GM12874 (cell line): Measurements from ENCODE around the gene AP4S1.

Experiments
- TF ChIP-seq, protein P1 (sequence below): IDR thresholded peaks from 2 replicates; pipeline ENCODE4 v1.5.1; 2011; ENCODE audit warnings: low read depth, mild to moderate bottlenecking, control low read depth, low read length, moderate library complexity; ENCODE audit not compliant: insufficient read depth

The AP4S1 gene

DNA sequence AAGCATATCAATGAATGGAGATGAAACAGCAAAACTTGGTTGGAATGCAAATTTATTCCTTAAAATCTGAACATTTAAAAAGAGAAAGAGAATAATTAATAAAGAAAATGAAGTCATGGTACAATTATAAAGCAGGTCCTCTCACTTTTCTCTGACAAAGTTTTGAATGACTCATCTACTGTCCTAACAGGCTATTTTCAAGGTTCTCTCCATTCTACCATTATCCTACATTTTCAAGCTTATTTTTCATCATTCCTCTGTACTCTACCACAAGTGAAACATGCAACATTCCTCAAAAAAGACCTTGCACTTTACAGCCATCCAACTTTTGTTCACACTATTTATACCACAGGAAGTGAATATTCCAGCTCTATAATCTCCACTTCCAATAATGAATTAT is 36.9 kb upstream of the AP4S1 start:
- TF ChIP-seq, protein P1, sequence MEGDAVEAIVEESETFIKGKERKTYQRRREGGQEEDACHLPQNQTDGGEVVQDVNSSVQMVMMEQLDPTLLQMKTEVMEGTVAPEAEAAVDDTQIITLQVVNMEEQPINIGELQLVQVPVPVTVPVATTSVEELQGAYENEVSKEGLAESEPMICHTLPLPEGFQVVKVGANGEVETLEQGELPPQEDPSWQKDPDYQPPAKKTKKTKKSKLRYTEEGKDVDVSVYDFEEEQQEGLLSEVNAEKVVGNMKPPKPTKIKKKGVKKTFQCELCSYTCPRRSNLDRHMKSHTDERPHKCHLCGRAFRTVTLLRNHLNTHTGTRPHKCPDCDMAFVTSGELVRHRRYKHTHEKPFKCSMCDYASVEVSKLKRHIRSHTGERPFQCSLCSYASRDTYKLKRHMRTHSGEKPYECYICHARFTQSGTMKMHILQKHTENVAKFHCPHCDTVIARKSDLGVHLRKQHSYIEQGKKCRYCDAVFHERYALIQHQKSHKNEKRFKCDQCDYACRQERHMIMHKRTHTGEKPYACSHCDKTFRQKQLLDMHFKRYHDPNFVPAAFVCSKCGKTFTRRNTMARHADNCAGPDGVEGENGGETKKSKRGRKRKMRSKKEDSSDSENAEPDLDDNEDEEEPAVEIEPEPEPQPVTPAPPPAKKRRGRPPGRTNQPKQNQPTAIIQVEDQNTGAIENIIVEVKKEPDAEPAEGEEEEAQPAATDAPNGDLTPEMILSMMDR, result no peak

DNA sequence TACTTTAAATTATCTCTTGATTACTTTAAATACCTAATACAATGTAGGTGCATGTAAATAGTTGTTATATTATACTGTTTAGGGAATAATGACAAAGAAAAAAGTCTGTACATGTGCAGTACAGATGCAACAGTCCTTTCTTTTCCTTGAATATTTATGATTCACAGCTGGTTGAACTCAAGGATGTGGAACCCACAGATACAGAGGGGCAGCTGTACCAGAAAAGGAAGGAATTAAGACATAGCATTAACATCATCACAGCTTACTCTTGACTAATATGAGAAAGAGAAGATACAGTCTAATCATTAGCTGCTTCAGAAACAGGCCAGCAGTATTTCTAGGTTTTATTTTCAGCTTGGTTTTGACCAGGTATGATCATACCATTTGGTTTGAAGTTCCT is 34.7 kb upstream of the AP4S1 start:
- TF ChIP-seq, protein P1, result no peak

DNA sequence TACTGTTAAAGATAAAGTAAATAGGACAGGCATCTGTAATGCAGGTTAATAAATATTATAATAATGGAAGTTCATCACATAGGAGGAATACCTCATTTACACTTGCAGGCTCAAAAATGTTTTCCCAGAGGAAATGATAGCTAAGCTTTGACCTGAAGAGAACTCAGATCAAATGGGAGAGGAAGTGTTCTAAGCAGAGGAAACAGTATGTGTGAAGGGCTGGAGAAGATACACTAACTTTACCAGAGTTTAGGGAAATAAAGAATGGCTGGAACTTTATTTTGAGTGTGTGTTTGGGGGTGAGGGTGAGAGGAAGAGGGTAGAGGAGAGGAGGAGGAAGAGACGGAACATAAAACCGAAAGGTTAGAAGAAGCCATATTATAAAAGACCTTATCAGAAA is 34.0 kb upstream of the AP4S1 start:
- TF ChIP-seq, protein P1, result no peak

DNA sequence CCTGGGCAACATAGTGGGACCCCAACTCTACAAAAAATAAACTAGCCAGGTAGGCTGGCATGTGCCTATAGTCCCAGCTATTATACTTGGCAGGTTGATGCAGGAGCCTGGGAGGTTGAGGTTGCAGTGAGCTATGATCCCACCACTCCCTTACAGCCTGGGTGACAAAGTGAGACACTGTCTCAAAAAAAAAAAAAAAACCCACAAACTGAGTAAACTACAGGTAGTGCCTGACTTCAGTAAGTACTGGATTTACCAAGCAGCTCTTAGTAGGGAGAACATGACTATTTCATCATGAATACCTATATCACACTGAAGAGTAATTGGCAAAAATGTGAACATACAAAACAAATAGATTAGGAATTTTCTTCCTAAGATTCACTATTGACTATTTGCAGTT is 32.4 kb upstream of the AP4S1 start:
- TF ChIP-seq, protein P1, result no peak

DNA sequence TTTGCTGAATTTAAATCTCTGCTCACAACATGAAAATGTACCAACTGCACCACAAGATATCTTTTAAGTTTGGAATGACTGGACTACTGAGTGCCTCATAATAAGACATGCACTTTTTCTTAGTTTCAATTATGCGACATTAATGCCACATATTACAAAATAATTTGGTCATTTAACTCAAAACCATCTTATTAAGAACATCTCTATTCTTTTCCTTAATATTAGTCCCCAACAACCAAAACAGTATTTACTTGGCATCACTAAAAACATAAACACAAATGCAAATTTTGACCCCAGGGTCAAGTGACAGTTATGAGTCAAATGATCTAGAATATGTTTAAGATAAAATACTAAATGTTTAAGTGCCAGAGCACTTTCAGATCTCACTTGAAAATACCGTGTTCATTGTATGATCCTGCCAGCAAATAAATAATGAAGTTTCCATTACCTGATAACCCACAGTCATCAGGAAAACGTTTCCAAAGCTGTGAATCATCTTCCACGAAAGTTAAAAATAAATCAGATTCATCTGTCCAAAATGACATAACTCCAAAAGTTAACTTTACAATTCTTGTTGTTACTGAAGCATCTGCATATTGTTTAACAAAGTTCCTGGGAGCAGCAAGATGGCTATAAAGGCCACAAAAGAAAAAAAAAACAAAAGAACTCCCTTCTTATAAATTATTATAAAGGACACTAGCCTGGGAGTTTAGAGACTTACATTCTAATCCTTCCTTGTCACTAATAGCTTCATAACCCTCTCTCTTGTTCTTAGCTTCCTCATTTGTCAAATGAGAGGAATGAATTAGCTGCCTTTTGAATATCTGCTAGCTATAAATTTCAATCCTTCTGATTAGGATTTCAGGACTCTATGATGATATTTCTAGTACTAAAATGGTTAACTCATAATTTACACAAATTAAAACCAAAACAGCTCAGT is 30.5 kb upstream of the AP4S1 start:
- TF ChIP-seq, protein P1, result no peak

DNA sequence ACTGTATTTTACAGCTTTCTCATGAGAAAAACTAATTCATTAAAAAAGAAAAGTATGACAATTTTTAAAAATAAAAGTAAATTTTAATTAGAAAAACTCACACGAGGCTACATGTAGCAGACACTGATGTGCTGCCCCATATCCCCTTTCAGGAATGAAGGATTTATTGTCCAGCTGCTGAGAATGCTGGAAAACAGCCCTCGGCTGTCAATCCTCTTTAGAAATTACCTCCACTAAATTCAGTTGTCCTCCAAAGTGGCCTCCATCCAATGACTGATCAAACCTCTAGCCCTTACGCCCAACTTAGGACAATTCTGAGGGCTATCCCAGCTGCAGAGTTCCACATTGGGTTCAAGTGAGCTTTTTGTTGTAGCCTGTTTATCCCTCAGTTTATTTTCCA is 29.8 kb upstream of the AP4S1 start:
- TF ChIP-seq, protein P1, result no peak

DNA sequence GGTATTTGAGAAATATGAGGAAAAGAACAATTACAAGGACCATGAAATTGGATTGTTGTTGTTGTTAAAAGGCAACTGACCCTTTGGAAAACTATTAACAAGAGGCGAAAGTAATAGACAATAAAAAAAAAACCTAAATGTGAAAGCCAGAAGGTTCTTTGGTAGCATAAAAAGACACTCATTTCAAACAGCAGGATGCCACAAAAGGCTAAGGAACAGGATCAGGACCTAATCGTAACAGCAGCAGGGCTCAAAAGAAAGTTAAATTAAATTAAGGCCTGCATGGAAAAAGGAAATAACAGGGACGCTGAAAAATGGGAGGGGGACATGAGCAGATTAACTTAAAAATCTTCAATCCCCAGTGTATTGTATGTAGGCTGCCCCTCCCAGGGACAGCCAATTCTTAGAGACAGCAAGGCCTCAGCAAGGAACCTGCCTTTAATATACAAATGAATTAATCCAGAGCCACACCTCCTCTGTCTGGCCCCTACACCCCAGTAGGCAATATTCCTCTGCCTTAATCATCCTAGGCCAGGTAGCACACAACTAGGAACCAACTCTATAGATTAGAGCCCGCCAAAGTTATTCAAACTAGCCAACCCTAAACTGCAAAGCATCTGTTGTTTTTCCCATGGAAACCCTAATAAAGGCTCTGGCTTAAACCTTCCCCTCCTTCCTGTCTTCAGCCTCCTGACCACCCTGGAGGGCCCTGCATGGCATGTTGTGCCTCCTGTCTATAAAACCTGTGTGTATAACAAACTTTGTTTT is 28.4 kb upstream of the AP4S1 start:
- TF ChIP-seq, protein P1, result no peak
